K562 (cell line): ENCODE data around the gene APC. TPM values are rescaled to one million over a fixed set of nuclear protein-coding genes. Genes with fewer than 3 reads are reported as not detected.
A peak's percentile ranks its signal among the peaks of the same experiment; 100 is the strongest.

ENCODE experiments used
- CCAR2 ChIP-seq: fragments of 200-400 bp; formaldehyde crosslinking; IDR thresholded peaks from 2 replicates; pipeline ENCODE4 v1.6.1; 2017; ENCODE audit warnings: mild to moderate bottlenecking, low read depth, low read length
- CHCHD3 ChIP-seq: fragments of 250-450 bp; sonication (Bioruptor Pico); IDR thresholded peaks from 2 replicates; pipeline ENCODE4 v2.1.2; 2022; ENCODE audit warnings: mild to moderate bottlenecking
- ESRRB ChIP-seq: fragments of 250-450 bp; sonication (Bioruptor Pico); IDR thresholded peaks from 2 replicates; pipeline ENCODE4 v1.5.0; 2020; ENCODE audit warnings: mild to moderate bottlenecking, moderate library complexity, borderline replicate concordance
- FOXK1 ChIP-seq: sonication (generic); formaldehyde crosslinking; IDR thresholded peaks from 2 replicates; pipeline ENCODE4 v1.8.0; 2022; ENCODE audit warnings: missing genetic modification reagents, mild to moderate bottlenecking, borderline replicate concordance
- GTF2B ChIP-seq: IDR thresholded peaks from 2 replicates; pipeline ENCODE4 v1.6.1; 2011; ENCODE audit not compliant: insufficient read length; ENCODE audit errors: extremely low read depth
- HCFC1 ChIP-seq: IDR thresholded peaks from 2 replicates; pipeline ENCODE4 v1.6.1; 2012; ENCODE audit warnings: low read depth, low read length, improper control_type of control experiment
- HOXB6 ChIP-seq: fragments of 250-450 bp; sonication (Bioruptor Pico); IDR thresholded peaks from 2 replicates; pipeline ENCODE4 v1.5.1; 2022; ENCODE audit warnings: mild to moderate bottlenecking, borderline replicate concordance
- JUN ChIP-seq, 2 experiments: sonication (generic) in 1 of 2; formaldehyde crosslinking in 1 of 2; IDR thresholded peaks; 2 replicates each; pipeline versions ENCODE4 v1.6.1 to v1.8.0; 2012 to 2022; ENCODE audit warnings: borderline replicate concordance in 2 of 2, mild to moderate bottlenecking in 2 of 2, improper control_type of control experiment in 1 of 2, low read depth in 1 of 2, low read length in 1 of 2, missing genetic modification reagents in 1 of 2
- KAT7 ChIP-seq: sonication (generic); formaldehyde crosslinking; IDR thresholded peaks from 2 replicates; pipeline ENCODE4 v1.8.0; 2022; ENCODE audit warnings: missing genetic modification reagents, mild to moderate bottlenecking, borderline replicate concordance
- KLF16 ChIP-seq: IDR thresholded peaks from 2 replicates; pipeline ENCODE4 v1.6.1; 2016; ENCODE audit warnings: antibody characterized with exemption
- MLX ChIP-seq, 2 experiments: fragments of 450-650 bp in 1 of 2; sonication (generic) in 1 of 2; formaldehyde crosslinking; conservative IDR thresholded peaks; 2 replicates each; pipeline versions ENCODE4 v1.4.0 to v1.8.1; 2020 to 2022; ENCODE audit warnings: mild to moderate bottlenecking in 1 of 2, missing genetic modification reagents in 1 of 2
- NELFE ChIP-seq: IDR thresholded peaks from 2 replicates; pipeline ENCODE4 v1.6.1; 2011; ENCODE audit warnings: mild to moderate bottlenecking; ENCODE audit not compliant: insufficient read depth, insufficient read length
- NRF1 ChIP-seq, 2 experiments: fragments of 450-650 bp; IDR thresholded peaks in 1 of 2; conservative IDR thresholded peaks in 1 of 2; 2 replicates each; pipeline ENCODE4 v1.6.1; 2014; ENCODE audit warnings: mild to moderate bottlenecking in 2 of 2
- PCBP2 ChIP-seq: fragments of 200-400 bp; formaldehyde crosslinking; IDR thresholded peaks from 2 replicates; pipeline ENCODE4 v1.6.1; 2018; ENCODE audit warnings: low read length, low read depth, mild to moderate bottlenecking, moderate library complexity; ENCODE audit not compliant: poor library complexity, severe bottlenecking
- RFX7 ChIP-seq: fragments of 250-450 bp; sonication (Bioruptor Pico); IDR thresholded peaks from 2 replicates; pipeline ENCODE4 v1.5.1; 2021; ENCODE audit warnings: mild to moderate bottlenecking
- SIN3A ChIP-seq, 2 experiments: fragments of 150-350 bp in 1 of 2; IDR thresholded peaks; 2 replicates each; pipeline ENCODE4 v1.6.1; 2011 to 2016; ENCODE audit warnings: borderline replicate concordance in 2 of 2, low read depth in 2 of 2, low read length in 2 of 2, mild to moderate bottlenecking in 2 of 2, moderate library complexity in 2 of 2; ENCODE audit not compliant: control insufficient read depth in 1 of 2
- SREBF2 ChIP-seq: sonication (generic); formaldehyde crosslinking; IDR thresholded peaks from 2 replicates; pipeline ENCODE4 v1.4.0; 2020; ENCODE audit warnings: mild to moderate bottlenecking, missing genetic modification reagents
- ZNF134 ChIP-seq: fragments of 250-450 bp; sonication (Bioruptor Pico); conservative IDR thresholded peaks from 2 replicates; pipeline ENCODE4 v1.4.0; 2020
- ZNF184 ChIP-seq: sonication (generic); formaldehyde crosslinking; IDR thresholded peaks from 2 replicates; pipeline ENCODE4 v1.5.0; 2020; ENCODE audit warnings: missing genetic modification reagents
- ZNF217 ChIP-seq: sonication (generic); formaldehyde crosslinking; IDR thresholded peaks from 2 replicates; pipeline ENCODE4 v1.8.0; 2022; ENCODE audit warnings: mild to moderate bottlenecking, missing genetic modification reagents
- ZNF277 ChIP-seq: fragments of 250-450 bp; sonication (Bioruptor Pico); IDR thresholded peaks from 2 replicates; pipeline ENCODE4 v1.8.0; 2022; ENCODE audit warnings: inconsistent platforms, mild to moderate bottlenecking, moderate library complexity, borderline replicate concordance
- ZNF280B ChIP-seq: fragments of 250-450 bp; sonication (Bioruptor Pico); IDR thresholded peaks from 2 replicates; pipeline ENCODE4 v1.5.1; 2021; ENCODE audit warnings: mild to moderate bottlenecking
- ZNF586 ChIP-seq: fragments of 450-650 bp; formaldehyde crosslinking; conservative IDR thresholded peaks from 2 replicates; pipeline ENCODE4 v1.4.0; 2020; ENCODE audit warnings: mild to moderate bottlenecking, moderate library complexity
- polyA plus RNA-seq, 8 experiments: library from polyadenylated mRNA; depleted of rRNA in 4 of 8; stranded (reverse) in 5 of 8; unstranded in 3 of 8; fragments of >200 nt; fragmentation: Nextera tagmentation in 2 of 8; fragmentation: Illumina TruSeq in 1 of 8; extraction: Ambion mirVana in 2 of 8; extraction: Trizol in 1 of 8; gene quantifications; 2 replicates each; pipeline versions ENCODE4 v1.2.1 to v1.2.3, GENCODE V29; 2011 to 2014; ENCODE audit warnings: inconsistent platforms in 1 of 8, missing spikeins in 1 of 8
- total RNA-seq, 7 experiments: library from RNA; depleted of rRNA in 6 of 7; stranded (reverse); fragments of >200 nt in 6 of 7; fragmentation: Illumina TruSeq in 2 of 7; extraction: Trizol in 2 of 7; gene quantifications; 2 replicates each; pipeline versions ENCODE4 v1.2.1 to v1.2.3, GENCODE V29; 2011 to 2021; ENCODE audit warnings: low replicate concordance in 1 of 7

Gene APC
- total and polyA plus RNA-seq, 9 of the 15 experiments (the other 6 are each of a cell fraction or from before 2014, with no cell fraction given): 5.7 to 29.5 (median 15.4) TPM

GRCh38 chr5:112860929-112861637 lies 123.4 kb downstream of the APC start, which contains the start of gene SRP19 (continued):
- TF ChIP-seq RFX7 (CRISPR knock-in tag) (no peak), CHCHD3 (CRISPR knock-in tag) (no peak), PCBP2 (no peak), HOXB6 (no peak), SREBF2 (CRISPR knock-in tag) (peak; percentile 97; the same call in 1 of the 2 replicates), KLF16 (no peak), ZNF280B (CRISPR knock-in tag) (no peak), GTF2B (peak; percentile 8), MLX (CRISPR knock-in tag; conservative IDR thresholded peaks at IDR 0.05) (peak in 1 of 2 experiments; percentile 92; a peak in 2 of 4 replicates), ZNF277 (no peak), KAT7 (CRISPR knock-in tag) (peak; percentile 90; the same call in 1 of the 2 replicates), CCAR2 (no peak), ZNF134 (CRISPR knock-in tag) (peak; percentile 32; the same call in 1 of the 2 replicates), SIN3A (IDR thresholded peaks at IDR 0.05; ENCODE audit: borderline replicate concordance in 2 of 2, control insufficient read depth in 1 of 2, low read depth in 2 of 2, low read length in 2 of 2) (peak; percentile 23 to 65; a peak in 2 of 4 replicates), JUN (IDR thresholded peaks at IDR 0.05; ENCODE audit: borderline replicate concordance, low read depth, low read length) (peak; percentile 11; the same call in 1 of the 2 replicates), JUN (CRISPR knock-in tag; IDR thresholded peaks at IDR 0.05; ENCODE audit: borderline replicate concordance) (peak; percentile 90; the same call in 1 of the 2 replicates), FOXK1 (CRISPR knock-in tag) (peak; percentile 99), ZNF184 (CRISPR knock-in tag) (no peak), HCFC1 (peak; percentile 81), ZNF586 (CRISPR knock-in tag) (no peak), ESRRB (no peak), ZNF217 (CRISPR knock-in tag) (0 out of 2 replicates have a peak, but pooled peaks have one; percentile 26), NELFE (no peak), NRF1 (conservative IDR thresholded peaks at IDR 0.05 in 1 of 2, IDR thresholded peaks at IDR 0.05 in 1 of 2) (peak; percentile 75 to 82)
